Trophoblast cell (in vitro differentiated cells and primary cell): Measurements from ENCODE around the gene NTSR1.

Source experiments
- DNase-seq, 2 donors: peaks; one replicate each; pipeline ENCODE4 v3.0.0-alpha.2; 2016
- H2AFZ ChIP-seq: 2 replicates; pipeline ENCODE4 v1.6.1; 2013; ENCODE audit warnings: low read length, moderate library complexity, mild to moderate bottlenecking; ENCODE audit not compliant: insufficient read depth, poor library complexity
- H2AK5ac ChIP-seq: 2 replicates; pipeline ENCODE4 v1.6.1; 2013; ENCODE audit warnings: mild to moderate bottlenecking, low read length
- H2BK120ac ChIP-seq: 2 replicates; pipeline ENCODE4 v1.6.1; 2013; ENCODE audit warnings: low read length, mild to moderate bottlenecking, moderate library complexity; ENCODE audit not compliant: insufficient read depth, poor library complexity
- H2BK12ac ChIP-seq: 2 replicates; pipeline ENCODE4 v1.6.1; 2013; ENCODE audit warnings: mild to moderate bottlenecking, low read length, moderate library complexity
- H2BK5ac ChIP-seq: 2 replicates; pipeline ENCODE4 v1.6.1; 2013; ENCODE audit warnings: low read length, low read depth, moderate library complexity, mild to moderate bottlenecking; ENCODE audit not compliant: poor library complexity
- H3K14ac ChIP-seq: 2 replicates; pipeline ENCODE4 v1.6.1; 2013; ENCODE audit warnings: mild to moderate bottlenecking, low read length
- H3K18ac ChIP-seq: 2 replicates; pipeline ENCODE4 v1.6.1; 2013; ENCODE audit warnings: mild to moderate bottlenecking, low read length
- H3K23ac ChIP-seq: 2 replicates; pipeline ENCODE4 v1.6.1; 2013; ENCODE audit warnings: low read length
- H3K27ac ChIP-seq: 2 replicates; pipeline ENCODE4 v1.5.1; 2013; ENCODE audit warnings: low read depth, mild to moderate bottlenecking, inconsistent platforms, low read length, moderate library complexity
- H3K27me3 ChIP-seq: 2 replicates; pipeline ENCODE4 v1.6.1; 2013; ENCODE audit warnings: inconsistent platforms, mild to moderate bottlenecking, low read length, moderate library complexity; ENCODE audit not compliant: insufficient read depth
- H3K36me3 ChIP-seq, 2 experiments: 1 replicate in 1 of 2; 2 replicates in 1 of 2; pipeline ENCODE4 v1.6.1; 2013; ENCODE audit warnings: low read length in 2 of 2, mild to moderate bottlenecking in 2 of 2, moderate library complexity in 1 of 2; ENCODE audit not compliant: insufficient read depth in 2 of 2, control insufficient read depth in 1 of 2
- H3K4ac ChIP-seq: 2 replicates; pipeline ENCODE4 v1.6.1; 2013; ENCODE audit warnings: low read depth, mild to moderate bottlenecking, low read length, moderate library complexity
- H3K4me1 ChIP-seq, 2 experiments: 1 replicate in 1 of 2; 2 replicates in 1 of 2; pipeline ENCODE4 v1.6.1; 2013; ENCODE audit warnings: low read length in 2 of 2, mild to moderate bottlenecking in 2 of 2, moderate library complexity in 1 of 2; ENCODE audit not compliant: insufficient read depth in 2 of 2, control insufficient read depth in 1 of 2
- H3K4me2 ChIP-seq: 2 replicates; pipeline ENCODE4 v1.6.1; 2013; ENCODE audit warnings: inconsistent platforms, mild to moderate bottlenecking, low read length, moderate library complexity
- H3K4me3 ChIP-seq: 2 replicates; pipeline ENCODE4 v1.5.1; 2013; ENCODE audit warnings: mild to moderate bottlenecking, low read depth, low read length, inconsistent platforms
- H3K79me1 ChIP-seq: one replicate; pipeline ENCODE4 v1.6.1; 2013; ENCODE audit warnings: low read length
- H3K79me2 ChIP-seq: 2 replicates; pipeline ENCODE4 v1.6.1; 2013; ENCODE audit warnings: low read length, mild to moderate bottlenecking; ENCODE audit not compliant: control insufficient read depth, insufficient read depth, poor library complexity
- H3K9ac ChIP-seq: 2 replicates; pipeline ENCODE4 v1.6.1; 2013; ENCODE audit warnings: mild to moderate bottlenecking, low read length
- H3K9me3 ChIP-seq: 2 replicates; pipeline ENCODE4 v1.6.1; 2013; ENCODE audit warnings: low read depth, mild to moderate bottlenecking, control low read depth, inconsistent platforms, low read length; ENCODE audit not compliant: insufficient read depth
- H4K12ac ChIP-seq: 2 replicates; pipeline ENCODE4 v1.6.1; 2013; ENCODE audit warnings: low read depth, mild to moderate bottlenecking, low read length, moderate library complexity
- H4K8ac ChIP-seq: 2 replicates; pipeline ENCODE4 v1.6.1; 2013; ENCODE audit warnings: low read depth, mild to moderate bottlenecking, low read length, moderate library complexity
- H4K91ac ChIP-seq: one replicate; pipeline ENCODE4 v1.6.1; 2013; ENCODE audit warnings: low read depth, mild to moderate bottlenecking, low read length, moderate library complexity
- WGBS: extraction: QIAGEN DNeasy Blood & Tissue Kit; methylation state at CpG from one replicate; pipeline ENCODE4 v1.1.7; 2013; ENCODE audit warnings: missing lambda C conversion rate; ENCODE audit not compliant: insufficient read length, insufficient coverage; ENCODE audit errors: extremely low coverage; 5-methylcytosine and 5-hydroxymethylcytosine counted together

The NTSR1 gene

GRCh38 chr20:62736026-62736406 lies 27.4 kb downstream of the NTSR1 start:
- WGBS, result no CpG with 5 or more reads among the region's 8 CpGs
- H2BK12ac ChIP-seq, result no peak overlapping the region
- H2AK5ac ChIP-seq, result no peak overlapping the region
- DNase-seq, result no peak
- H2BK5ac ChIP-seq, result no peak overlapping the region
- H3K27me3 ChIP-seq, result no peaks in the 10 kb centered on the region
- no peak overlapping the region for H2BK120ac ChIP-seq
- no peak overlapping the region for H3K4me3 ChIP-seq
- no peak overlapping the region for H3K4ac ChIP-seq
- H3K9ac ChIP-seq, result no peak overlapping the region
- H4K8ac ChIP-seq, result no peak overlapping the region
- H3K79me2 ChIP-seq, result no peaks in the 10 kb centered on the region
- H3K18ac ChIP-seq, result no peak overlapping the region
- H3K36me3 ChIP-seq, result no peaks in the 10 kb centered on the region
- H3K9me3 ChIP-seq, result no peaks in the 10 kb centered on the region
- H3K27ac ChIP-seq, result no peak overlapping the region
- H4K12ac ChIP-seq, result no peak overlapping the region
- no peak overlapping the region for H3K14ac ChIP-seq
- no peak overlapping the region for H3K4me2 ChIP-seq
- no peaks in the 10 kb centered on the region for H3K79me1 ChIP-seq
- no peak overlapping the region for H3K23ac ChIP-seq
- no peak overlapping the region for H2AFZ ChIP-seq
- H3K4me1 ChIP-seq, result no peaks in the 10 kb centered on the region
- H4K91ac ChIP-seq, result no peak overlapping the region

GRCh38 chr20:62736407-62737071 lies 27.9 kb downstream of the NTSR1 start:
- Histone ChIP-seq H3K79me1 (no peaks in the 10 kb centered on the region), H3K23ac (no peak overlapping the region), H3K14ac (no peak overlapping the region), H3K4ac (no peak overlapping the region), H3K9me3 (no peaks in the 10 kb centered on the region), H3K4me1 (no peaks in the 10 kb centered on the region), H4K91ac (no peak overlapping the region), H2BK5ac (no peak overlapping the region), H3K9ac (no peak overlapping the region), H2BK120ac (no peak overlapping the region), H3K36me3 (no peaks in the 10 kb centered on the region), H3K18ac (no peak overlapping the region), H3K4me3 (no peak overlapping the region), H3K27ac (no peak overlapping the region), H4K12ac (no peak overlapping the region), H2BK12ac (no peak overlapping the region), H2AFZ (no peak overlapping the region), H3K27me3 (no peaks in the 10 kb centered on the region), H3K79me2 (no peaks in the 10 kb centered on the region), H2AK5ac (no peak overlapping the region), H4K8ac (no peak overlapping the region), H3K4me2 (no peak overlapping the region)
- WGBS, result no CpG with 5 or more reads among the region's 14 CpGs
- DNase-seq, result no peak

DNA sequence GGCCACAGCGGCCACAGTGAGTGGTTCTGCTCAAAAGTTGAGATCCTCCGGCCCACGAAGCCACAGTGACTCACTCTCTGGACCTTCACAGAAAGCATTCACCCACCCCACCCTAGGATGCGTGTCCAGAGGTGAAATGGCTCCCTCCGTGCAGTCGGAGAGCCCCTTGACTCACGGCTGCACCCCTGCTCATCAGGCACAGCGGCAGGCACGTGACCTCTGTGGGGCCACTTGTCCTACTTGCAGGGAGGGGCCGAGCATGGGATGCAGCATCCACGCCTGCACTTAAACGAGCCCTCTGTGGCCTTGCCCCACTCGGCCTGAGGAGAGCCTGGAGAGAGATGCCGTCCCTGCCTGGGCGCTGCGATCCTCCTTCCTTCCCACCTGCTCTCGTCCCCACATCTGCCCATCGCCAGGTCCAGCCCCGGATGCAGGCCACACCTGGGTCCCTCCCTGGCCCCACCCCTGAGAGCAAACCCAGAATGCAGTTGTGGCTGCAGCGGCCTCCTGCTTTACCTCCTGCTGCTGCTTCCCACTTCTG lies 28.7 kb downstream of the NTSR1 start:
- no peak overlapping the region for H3K4me3 ChIP-seq
- no peak overlapping the region for H3K27ac ChIP-seq
- no peak overlapping the region for H3K14ac ChIP-seq
- no peaks in the 10 kb centered on the region for H3K79me1 ChIP-seq
- H3K27me3 ChIP-seq, result no peaks in the 10 kb centered on the region
- H4K8ac ChIP-seq, result no peak overlapping the region
- H3K9ac ChIP-seq, result no peak overlapping the region
- no peak overlapping the region for H2AK5ac ChIP-seq
- H3K18ac ChIP-seq, result no peak overlapping the region
- H3K4me2 ChIP-seq, result no peak overlapping the region
- WGBS, result no CpG with 5 or more reads among the region's 20 CpGs
- no peaks in the 10 kb centered on the region for H3K36me3 ChIP-seq
- H3K4me1 ChIP-seq, result no peaks in the 10 kb centered on the region
- H3K9me3 ChIP-seq, result peaks cover 3% of the 10 kb centered on the region
- H2BK120ac ChIP-seq, result no peak overlapping the region
- no peak overlapping the region for H3K23ac ChIP-seq
- no peak overlapping the region for H3K4ac ChIP-seq
- no peak overlapping the region for H4K12ac ChIP-seq
- H2BK12ac ChIP-seq, result no peak overlapping the region
- no peak for DNase-seq
- no peaks in the 10 kb centered on the region for H3K79me2 ChIP-seq
- H2AFZ ChIP-seq, result no peak overlapping the region
- H4K91ac ChIP-seq, result no peak overlapping the region
- H2BK5ac ChIP-seq, result no peak overlapping the region

GRCh38 chr20:62738025-62738881 lies 29.6 kb downstream of the NTSR1 start:
- no peaks in the 10 kb centered on the region for H3K36me3 ChIP-seq
- no peak overlapping the region for H2BK5ac ChIP-seq
- no peak overlapping the region for H3K4me2 ChIP-seq
- no peak overlapping the region for H4K91ac ChIP-seq
- H2AK5ac ChIP-seq, result no peak overlapping the region
- no peaks in the 10 kb centered on the region for H3K79me2 ChIP-seq
- H3K4me1 ChIP-seq, result no peaks in the 10 kb centered on the region
- no peak overlapping the region for H2AFZ ChIP-seq
- H2BK12ac ChIP-seq, result no peak overlapping the region
- H3K4ac ChIP-seq, result no peak overlapping the region
- H2BK120ac ChIP-seq, result no peak overlapping the region
- no CpG with 5 or more reads among the region's 29 CpGs for WGBS
- H3K27ac ChIP-seq, result no peak overlapping the region
- no peak overlapping the region for H3K14ac ChIP-seq
- H3K9ac ChIP-seq, result no peak overlapping the region
- no peak for DNase-seq
- H3K9me3 ChIP-seq, result peaks cover 3% of the 10 kb centered on the region
- H3K4me3 ChIP-seq, result no peak overlapping the region
- no peak overlapping the region for H4K12ac ChIP-seq
- no peak overlapping the region for H3K23ac ChIP-seq
- no peaks in the 10 kb centered on the region for H3K27me3 ChIP-seq
- no peaks in the 10 kb centered on the region for H3K79me1 ChIP-seq
- H3K18ac ChIP-seq, result no peak overlapping the region
- H4K8ac ChIP-seq, result no peak overlapping the region
